Endothelial cell of umbilical vein (primary cell): ENCODE data around the gene SERPINA12. TPM values are rescaled to one million over a fixed set of nuclear protein-coding genes. Genes with fewer than 3 reads are reported as not detected.

ENCODE experiments used
- BruUV-seq: library from RNA; stranded (reverse); fragments of 400-500 nt; replicated peaks from 2 replicates; lab custom pipeline; 2021; lab: Mats Ljungman, UMichigan
- CTCF ChIA-PET: fragments of 300-600, 350-600 bp; sonication (Branson Sonifier 250); formaldehyde crosslinking; loops from one replicate; lab custom pipeline; 2021; ENCODE audit warnings: antibody characterized with exemption, inconsistent platforms; lab: Charles Lee
- POLR2A ChIA-PET: fragments of 300-600, 350-600 bp; sonication (Branson Sonifier 250); formaldehyde crosslinking; loops from one replicate; lab custom pipeline; 2021; ENCODE audit warnings: antibody characterized with exemption, inconsistent platforms; lab: Charles Lee
- DNase-seq: peaks from one replicate; pipeline ENCODE4 v3.0.0-alpha.2; 2011; ENCODE audit warnings: low read depth, low spot score
- FAIRE-seq: peaks from 2 replicates; lab custom pipeline; 2011; peaks lifted over from hg19 to GRCh38; lab: Jason Lieb, UNC
- H2AFZ ChIP-seq: 2 replicates; pipeline ENCODE4 v1.6.0; 2012; ENCODE audit warnings: low read depth, low read length, control low read depth, inconsistent platforms
- H3K27ac ChIP-seq: 2 replicates; pipeline ENCODE4 v1.5.1; 2011; ENCODE audit warnings: low read depth, mild to moderate bottlenecking, control low read depth, low read length, moderate library complexity; ENCODE audit not compliant: insufficient read depth
- H3K27me3 ChIP-seq, 2 experiments: 2 replicates each; pipeline versions ENCODE4 v1.6.0 to v1.6.1; 2011; ENCODE audit warnings: low read length in 2 of 2, mixed read lengths in 1 of 2; ENCODE audit not compliant: control insufficient read depth in 2 of 2, insufficient read depth in 2 of 2
- H3K36me3 ChIP-seq, 2 experiments: 2 replicates in 1 of 2; 3 replicates in 1 of 2; pipeline ENCODE4 v1.5.1; 2011; ENCODE audit warnings: low read length in 2 of 2, mild to moderate bottlenecking in 1 of 2, moderate library complexity in 1 of 2; ENCODE audit not compliant: control insufficient read depth in 2 of 2, insufficient read depth in 2 of 2; ENCODE audit errors: extremely low read depth in 1 of 2
- H3K4me1 ChIP-seq: 3 replicates; pipeline ENCODE4 v1.5.1; 2011; ENCODE audit warnings: mild to moderate bottlenecking, low read length; ENCODE audit not compliant: control insufficient read depth, insufficient read depth; ENCODE audit errors: extremely low read depth
- H3K4me2 ChIP-seq: 2 replicates; pipeline ENCODE4 v1.6.1; 2011; ENCODE audit warnings: low read length, control low read depth, mixed read lengths; ENCODE audit not compliant: insufficient read depth
- H3K4me3 ChIP-seq, 3 experiments: fragments of 200-600 bp in 1 of 3; sonication (generic), shearing (Covaris generic) in 1 of 3; replicated peaks in 1 of 3; 2 replicates each; pipeline ENCODE4 v1.5.1; 2011 to 2016; ENCODE audit warnings: control low read depth in 3 of 3, low read length in 3 of 3, mild to moderate bottlenecking in 2 of 3, inconsistent platforms in 1 of 3, low read depth in 1 of 3, moderate library complexity in 1 of 3; ENCODE audit not compliant: insufficient read depth in 1 of 3
- H3K79me2 ChIP-seq: 2 replicates; pipeline ENCODE4 v1.6.0; 2012; ENCODE audit warnings: low read length, inconsistent platforms; ENCODE audit not compliant: control insufficient read depth, insufficient read depth
- H3K9ac ChIP-seq: replicated peaks from 2 replicates; pipeline ENCODE3; 2011; ENCODE audit warnings: low read length, control low read depth; ENCODE audit not compliant: insufficient read depth; ENCODE audit errors: extremely low read depth
- H3K9me1 ChIP-seq: replicated peaks from 3 replicates; pipeline ENCODE4 v1.6.0; 2011; ENCODE audit warnings: mild to moderate bottlenecking, low read length; ENCODE audit not compliant: control insufficient read depth, insufficient read depth; ENCODE audit errors: extremely low read depth
- H3K9me3 ChIP-seq: replicated peaks from 2 replicates; pipeline ENCODE4 v1.5.1; 2012; ENCODE audit warnings: low read length, inconsistent platforms; ENCODE audit not compliant: control insufficient read depth, insufficient read depth
- H4K20me1 ChIP-seq: replicated peaks from 2 replicates; pipeline ENCODE3; 2011; ENCODE audit warnings: mild to moderate bottlenecking, low read length; ENCODE audit not compliant: control insufficient read depth, insufficient read depth; ENCODE audit errors: extremely low read depth
- CTCF ChIP-seq, 2 donors: IDR thresholded peaks; 1 replicate in 1 of 2; 2 replicates in 1 of 2; pipeline ENCODE4 v1.5.1; 2011; ENCODE audit warnings: low read length in 2 of 2, mild to moderate bottlenecking in 2 of 2, moderate library complexity in 2 of 2, control low read depth in 1 of 2, inconsistent platforms in 1 of 2, low read depth in 1 of 2; ENCODE audit not compliant: insufficient read depth in 1 of 2; ENCODE audit errors: extremely low read depth in 1 of 2
- EZH2 ChIP-seq: IDR thresholded peaks from 2 replicates; pipeline ENCODE4 v1.6.1; 2012; ENCODE audit warnings: borderline replicate concordance, low read depth, mild to moderate bottlenecking, moderate library complexity, low read length, inconsistent platforms; ENCODE audit not compliant: severe bottlenecking
- FOS ChIP-seq: IDR thresholded peaks from 2 replicates; pipeline ENCODE4 v1.6.1; 2011; ENCODE audit warnings: mild to moderate bottlenecking, low read length, moderate library complexity, borderline replicate concordance; ENCODE audit not compliant: insufficient read depth
- GATA2 ChIP-seq: IDR thresholded peaks from 2 replicates; pipeline ENCODE4 v1.7.0; 2011; ENCODE audit warnings: low read depth, mild to moderate bottlenecking, moderate library complexity, mixed read lengths, low read length; ENCODE audit not compliant: insufficient read length, insufficient read depth
- JUN ChIP-seq: IDR thresholded peaks from 2 replicates; pipeline ENCODE4 v1.6.1; 2011; ENCODE audit warnings: borderline replicate concordance, low read depth; ENCODE audit not compliant: insufficient read length, insufficient read depth
- MAX ChIP-seq: IDR thresholded peaks from 2 replicates; pipeline ENCODE4 v1.6.1; 2011; ENCODE audit not compliant: insufficient read depth, insufficient read length
- MYC ChIP-seq: IDR thresholded peaks from one replicate; pipeline ENCODE4 v1.6.1; 2011; ENCODE audit warnings: mild to moderate bottlenecking, low read depth, low read length
- POLR2A ChIP-seq: IDR thresholded peaks from 2 replicates; pipeline ENCODE4 v1.6.1; 2012; ENCODE audit warnings: low read depth, mild to moderate bottlenecking, control low read depth, low read length
- POLR2AphosphoS5 ChIP-seq: IDR thresholded peaks from 2 replicates; pipeline ENCODE4 v1.6.1; 2012; ENCODE audit warnings: low read depth, mild to moderate bottlenecking, control low read depth, low read length, moderate library complexity; ENCODE audit not compliant: insufficient read depth
- dilution Hi-C: fragments of 300-500 bp; cut with MboI; formaldehyde crosslinking; loops from one replicate; pipeline ENCODE4 v1.15.0; 2019; ENCODE audit warnings: low sequenced_read_pairs; ENCODE audit not compliant: extremely low pct_ligation_motif_present
- intact Hi-C: fragments of 100-400 bp; cut with micrococcal nuclease; formaldehyde crosslinking; loops from one replicate; pipeline ENCODE4 v1.10.0; 2022
- polyA plus RNA-seq, 4 experiments: library from polyadenylated mRNA; depleted of rRNA in 3 of 4; stranded (reverse) in 3 of 4; unstranded in 1 of 4; fragments of >200 nt; gene quantifications; 2 replicates each; pipeline versions ENCODE4 v1.2.1 to v1.2.3, GENCODE V29; 2011 to 2012; ENCODE audit warnings: missing spikeins in 1 of 4
- total RNA-seq: library from RNA; stranded (reverse); gene quantifications from 2 replicates; pipeline ENCODE4 v1.2.3, GENCODE V29; 2021

The SERPINA12 gene
- total and polyA plus RNA-seq, 2 donors (not counting 3 experiments of a cell fraction or from before 2014, with no cell fraction given): not detected

GRCh38 chr14:94445003-94445402 is 64.3 kb downstream of the SERPINA12 start:
- Histone ChIP-seq H3K36me3 (no peaks in the 10 kb centered on the region), H3K27me3 (no peaks in the 10 kb centered on the region), H3K79me2 (no peaks in the 10 kb centered on the region), H3K4me2 (no peak overlapping the region), H3K9ac (no peak overlapping the region), H4K20me1 (no peaks in the 10 kb centered on the region), H3K4me3 (no peak overlapping the region), H2AFZ (no peak overlapping the region), H3K9me3 (no peaks in the 10 kb centered on the region), H3K27ac (no peak overlapping the region), H3K4me1 (no peaks in the 10 kb centered on the region), H3K9me1 (no peaks in the 10 kb centered on the region)
- dilution Hi-C loops (no loop called here), intact Hi-C loops (no loop called here)
- ChIA-PET POLR2A (no interaction called here), CTCF (interaction anchor here (0.7 to 1.7 kb wide), 4 partner anchors 10 to 89 kb away, joined by 3 to 5 read pairs (median 4); no protein-coding TSS in a partner anchor)
- no TSS peak for BruUV-seq
- no peak for TF ChIP-seq MAX
- no peak for TF ChIP-seq JUN
- TF ChIP-seq FOS: no peak
- TF ChIP-seq EZH2: no peak
- TF ChIP-seq POLR2A: no peak
- no peak for FAIRE-seq
- no peak for DNase-seq

GRCh38 chr14:94441531-94442205 is 67.6 kb downstream of the SERPINA12 start:
- H3K4me1 ChIP-seq: no peaks in the 10 kb centered on the region
- dilution Hi-C loops: no loop called here
- BruUV-seq: no TSS peak
- H3K27ac ChIP-seq: no peak overlapping the region
- H3K27me3 ChIP-seq: no peaks in the 10 kb centered on the region
- intact Hi-C loops: no loop called here
- FAIRE-seq (no peak), DNase-seq (no peak)
- H4K20me1 ChIP-seq: no peaks in the 10 kb centered on the region
- H3K9me3 ChIP-seq: no peaks in the 10 kb centered on the region
- CTCF ChIA-PET: no interaction called here
- H3K9me1 ChIP-seq: no peaks in the 10 kb centered on the region
- H3K79me2 ChIP-seq: no peaks in the 10 kb centered on the region
- no peak overlapping the region for H3K4me3 ChIP-seq
- no peaks in the 10 kb centered on the region for H3K36me3 ChIP-seq
- no peak overlapping the region for H2AFZ ChIP-seq
- H3K9ac ChIP-seq: no peak overlapping the region
- no peak overlapping the region for H3K4me2 ChIP-seq
- POLR2A ChIA-PET: interaction anchor here (0.5 kb wide), 1 partner anchor 887 kb away, joined by 5 read pairs; no protein-coding TSS in a partner anchor
- TF ChIP-seq GATA2 (no peak), MAX (no peak), FOS (no peak), JUN (no peak), POLR2AphosphoS5 (no peak), CTCF (IDR thresholded peaks at IDR 0.05; ENCODE audit: extremely low read depth in 1 of 2, insufficient read depth in 1 of 2, low read depth in 1 of 2, low read length in 2 of 2) (no peak), MYC (no peak), EZH2 (no peak)
